Mammary epithelial cell (primary cell): Measurements from ENCODE around the gene TTC9.

ENCODE experiments used
- EZH2 ChIP-seq: IDR thresholded peaks from 2 replicates; pipeline ENCODE4 v1.6.1; 2012; ENCODE audit warnings: low read length, inconsistent platforms, borderline replicate concordance
- TF ChIP-seq, protein P1 (sequence below), 2 donors: IDR thresholded peaks in 1 of 2; conservative IDR thresholded peaks in 1 of 2; 2 replicates each; pipeline ENCODE4 v1.5.1; 2011 to 2012; ENCODE audit warnings: inconsistent platforms in 2 of 2, low read length in 2 of 2, mild to moderate bottlenecking in 2 of 2, control low read depth in 1 of 2, low read depth in 1 of 2; ENCODE audit not compliant: insufficient read depth in 1 of 2; ENCODE audit errors: extremely low read depth in 1 of 2

DNA sequence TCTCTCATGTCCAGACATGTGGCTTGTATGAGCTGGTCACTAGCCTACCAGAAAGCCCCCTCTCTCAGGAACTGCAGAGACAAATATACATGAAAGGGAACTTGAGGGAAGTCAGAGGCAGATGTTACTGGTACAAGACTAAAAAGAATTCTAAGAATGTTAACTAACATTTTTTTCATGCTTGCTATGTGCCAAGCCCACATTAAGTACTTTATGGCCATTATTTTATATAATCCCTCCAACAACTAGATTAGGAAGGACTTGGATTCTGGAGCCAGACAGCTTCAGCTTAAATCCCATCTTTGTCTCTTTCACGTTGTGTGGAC, 24.6 kb downstream of the TTC9 start:
- TF ChIP-seq, protein P1, sequence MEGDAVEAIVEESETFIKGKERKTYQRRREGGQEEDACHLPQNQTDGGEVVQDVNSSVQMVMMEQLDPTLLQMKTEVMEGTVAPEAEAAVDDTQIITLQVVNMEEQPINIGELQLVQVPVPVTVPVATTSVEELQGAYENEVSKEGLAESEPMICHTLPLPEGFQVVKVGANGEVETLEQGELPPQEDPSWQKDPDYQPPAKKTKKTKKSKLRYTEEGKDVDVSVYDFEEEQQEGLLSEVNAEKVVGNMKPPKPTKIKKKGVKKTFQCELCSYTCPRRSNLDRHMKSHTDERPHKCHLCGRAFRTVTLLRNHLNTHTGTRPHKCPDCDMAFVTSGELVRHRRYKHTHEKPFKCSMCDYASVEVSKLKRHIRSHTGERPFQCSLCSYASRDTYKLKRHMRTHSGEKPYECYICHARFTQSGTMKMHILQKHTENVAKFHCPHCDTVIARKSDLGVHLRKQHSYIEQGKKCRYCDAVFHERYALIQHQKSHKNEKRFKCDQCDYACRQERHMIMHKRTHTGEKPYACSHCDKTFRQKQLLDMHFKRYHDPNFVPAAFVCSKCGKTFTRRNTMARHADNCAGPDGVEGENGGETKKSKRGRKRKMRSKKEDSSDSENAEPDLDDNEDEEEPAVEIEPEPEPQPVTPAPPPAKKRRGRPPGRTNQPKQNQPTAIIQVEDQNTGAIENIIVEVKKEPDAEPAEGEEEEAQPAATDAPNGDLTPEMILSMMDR (conservative IDR thresholded peaks at IDR 0.05 in 1 of 2, IDR thresholded peaks at IDR 0.05 in 1 of 2; ENCODE audit: extremely low read depth in 1 of 2, insufficient read depth in 1 of 2, low read depth in 1 of 2, low read length in 2 of 2) = no peak
- no peak for TF ChIP-seq EZH2
